KMS-11 (cell line): Measurements from ENCODE around the gene JAM3.

Experiments used
- H2AFZ ChIP-seq: fragments of 200-600 bp; sonication (generic); 2 replicates; pipeline ENCODE4 v1.6.1; 2016; ENCODE audit warnings: antibody characterized with exemption, mixed run types, low read depth
- H3K27ac ChIP-seq: fragments of 200-600 bp; sonication (generic); 2 replicates; pipeline ENCODE4 v1.6.1; 2016; ENCODE audit warnings: mild to moderate bottlenecking, mixed run types
- H3K27me3 ChIP-seq: fragments of 200-600 bp; sonication (generic); 2 replicates; pipeline ENCODE4 v1.6.1; 2017; ENCODE audit warnings: mild to moderate bottlenecking, low read depth, mixed run types, moderate library complexity; ENCODE audit not compliant: insufficient read depth
- H3K36me3 ChIP-seq: fragments of 200-600 bp; sonication (generic); 2 replicates; pipeline ENCODE4 v1.6.1; 2017; ENCODE audit warnings: mild to moderate bottlenecking, mixed run types; ENCODE audit not compliant: insufficient read depth
- H3K4me1 ChIP-seq: fragments of 200-600 bp; sonication (generic); 2 replicates; pipeline ENCODE4 v1.6.1; 2016; ENCODE audit warnings: mild to moderate bottlenecking, low read depth, mixed run types; ENCODE audit not compliant: poor library complexity, severe bottlenecking
- H3K4me2 ChIP-seq: fragments of 200-600 bp; sonication (generic); 2 replicates; pipeline ENCODE4 v1.7.0; 2016; ENCODE audit warnings: mild to moderate bottlenecking, mixed run types
- H3K4me3 ChIP-seq: fragments of 200-600 bp; sonication (generic); IDR thresholded peaks from 2 replicates; pipeline ENCODE4 v1.6.1; 2017; ENCODE audit warnings: low read depth, low read length, mixed read lengths; ENCODE audit not compliant: insufficient read depth
- H3K79me2 ChIP-seq: fragments of 200-600 bp; sonication (generic); 2 replicates; pipeline ENCODE4 v1.6.1; 2016; ENCODE audit warnings: low read depth, mixed run types; ENCODE audit not compliant: insufficient read depth
- H3K9ac ChIP-seq: fragments of 200-600 bp; sonication (generic); 2 replicates; pipeline ENCODE4 v1.6.1; 2016; ENCODE audit warnings: mild to moderate bottlenecking, mixed run types
- H4K20me1 ChIP-seq: fragments of 200-600 bp; sonication (generic); 2 replicates; pipeline ENCODE4 v1.6.1; 2016; ENCODE audit warnings: mild to moderate bottlenecking, mixed run types; ENCODE audit not compliant: insufficient read depth
- TF ChIP-seq, protein P1 (sequence below): fragments of 200-600 bp; sonication (generic); conservative IDR thresholded peaks from 2 replicates; pipeline ENCODE4 v1.6.1; 2017; ENCODE audit warnings: low read depth, mild to moderate bottlenecking, antibody characterized with exemption, low read length, moderate library complexity, mixed read lengths

JAM3 gene

DNA sequence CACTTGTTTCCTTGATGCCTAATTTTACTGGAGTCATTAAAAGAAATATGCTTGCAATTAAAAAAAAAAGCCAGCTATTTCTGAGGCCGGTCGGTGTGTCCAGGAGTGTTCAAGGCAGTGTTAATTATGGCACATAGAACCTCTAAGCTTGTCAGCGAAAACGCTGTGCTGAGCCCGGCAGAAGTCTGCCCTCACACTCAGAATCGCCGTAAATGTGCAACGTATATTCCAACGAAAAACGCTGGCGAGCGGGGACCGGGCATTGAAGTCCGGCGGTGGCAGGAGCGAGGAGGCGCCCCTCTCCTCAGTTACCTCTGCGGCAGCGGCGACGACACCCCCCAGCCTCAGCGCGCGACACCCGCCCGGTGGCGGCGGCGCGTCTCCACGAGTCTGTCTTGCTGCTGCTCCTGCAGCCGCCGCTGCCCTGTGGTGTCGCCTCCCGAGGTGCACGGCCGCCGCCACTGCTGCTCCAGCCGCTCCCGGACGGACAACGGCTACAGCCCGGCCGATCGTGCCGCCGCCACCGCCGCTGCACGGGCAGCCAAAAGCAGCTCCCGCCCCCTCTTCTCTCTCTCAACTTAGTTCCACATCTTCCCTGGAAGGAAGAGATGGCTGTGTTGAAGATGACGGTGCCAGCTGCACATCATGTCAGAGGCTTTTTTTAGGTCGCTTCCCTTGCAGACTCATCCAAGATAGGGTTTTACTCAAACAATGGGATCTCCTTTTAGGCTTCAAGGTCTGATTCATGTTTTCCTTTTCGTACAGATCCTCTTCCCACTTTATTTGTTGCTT is 56.0 kb downstream of the JAM3 start:
- Histone ChIP-seq H3K4me2 (no peak overlapping the region), H3K9ac (no peak overlapping the region), H3K27ac (no peak overlapping the region), H3K4me3 (no peak overlapping the region), H3K27me3 (no peaks in the 10 kb centered on the region), H4K20me1 (no peaks in the 10 kb centered on the region), H3K36me3 (no peaks in the 10 kb centered on the region), H3K79me2 (no peaks in the 10 kb centered on the region), H2AFZ (no peak overlapping the region), H3K4me1 (no peaks in the 10 kb centered on the region)
- TF ChIP-seq, protein P1, sequence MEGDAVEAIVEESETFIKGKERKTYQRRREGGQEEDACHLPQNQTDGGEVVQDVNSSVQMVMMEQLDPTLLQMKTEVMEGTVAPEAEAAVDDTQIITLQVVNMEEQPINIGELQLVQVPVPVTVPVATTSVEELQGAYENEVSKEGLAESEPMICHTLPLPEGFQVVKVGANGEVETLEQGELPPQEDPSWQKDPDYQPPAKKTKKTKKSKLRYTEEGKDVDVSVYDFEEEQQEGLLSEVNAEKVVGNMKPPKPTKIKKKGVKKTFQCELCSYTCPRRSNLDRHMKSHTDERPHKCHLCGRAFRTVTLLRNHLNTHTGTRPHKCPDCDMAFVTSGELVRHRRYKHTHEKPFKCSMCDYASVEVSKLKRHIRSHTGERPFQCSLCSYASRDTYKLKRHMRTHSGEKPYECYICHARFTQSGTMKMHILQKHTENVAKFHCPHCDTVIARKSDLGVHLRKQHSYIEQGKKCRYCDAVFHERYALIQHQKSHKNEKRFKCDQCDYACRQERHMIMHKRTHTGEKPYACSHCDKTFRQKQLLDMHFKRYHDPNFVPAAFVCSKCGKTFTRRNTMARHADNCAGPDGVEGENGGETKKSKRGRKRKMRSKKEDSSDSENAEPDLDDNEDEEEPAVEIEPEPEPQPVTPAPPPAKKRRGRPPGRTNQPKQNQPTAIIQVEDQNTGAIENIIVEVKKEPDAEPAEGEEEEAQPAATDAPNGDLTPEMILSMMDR, result no peak

DNA sequence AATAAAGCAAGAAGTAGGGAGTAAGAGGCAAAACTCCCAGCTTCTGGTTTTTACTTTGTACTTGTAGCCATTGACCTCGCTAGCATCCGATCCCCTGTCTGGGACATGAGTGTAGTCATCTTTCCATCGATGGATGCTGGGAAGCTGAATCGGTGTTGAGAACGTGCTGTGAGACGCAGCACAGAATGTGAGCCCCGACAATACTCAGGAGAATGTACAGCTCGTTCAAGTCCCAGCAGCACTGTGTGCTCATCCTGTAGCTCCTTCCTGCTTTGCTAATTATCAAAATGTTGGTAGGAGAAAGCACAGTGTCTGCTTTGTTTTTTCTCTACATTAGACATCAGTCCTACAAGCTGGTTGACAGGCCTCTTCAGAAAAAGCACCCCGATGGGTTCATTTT is 56.6 kb downstream of the JAM3 start:
- H3K4me3 ChIP-seq, result no peak overlapping the region
- H3K9ac ChIP-seq, result no peak overlapping the region
- H3K4me2 ChIP-seq, result no peak overlapping the region
- no peaks in the 10 kb centered on the region for H3K4me1 ChIP-seq
- H3K27ac ChIP-seq, result no peak overlapping the region
- no peak overlapping the region for H2AFZ ChIP-seq
- TF ChIP-seq, protein P1, result no peak
- no peaks in the 10 kb centered on the region for H4K20me1 ChIP-seq
- H3K79me2 ChIP-seq, result no peaks in the 10 kb centered on the region
- no peaks in the 10 kb centered on the region for H3K36me3 ChIP-seq
- H3K27me3 ChIP-seq, result no peaks in the 10 kb centered on the region

GRCh38 chr11:134126217-134126822 is 57.4 kb downstream of the JAM3 start:
- Histone ChIP-seq H4K20me1 (no peaks in the 10 kb centered on the region), H3K4me2 (no peak overlapping the region), H3K27ac (no peak overlapping the region), H3K79me2 (no peaks in the 10 kb centered on the region), H3K9ac (no peak overlapping the region), H2AFZ (no peak overlapping the region), H3K4me3 (no peak overlapping the region), H3K36me3 (no peaks in the 10 kb centered on the region), H3K4me1 (no peaks in the 10 kb centered on the region), H3K27me3 (no peaks in the 10 kb centered on the region)
- TF ChIP-seq, protein P1, result no peak

GRCh38 chr11:134131628-134132244 is 62.9 kb downstream of the JAM3 start:
- no peaks in the 10 kb centered on the region for H3K79me2 ChIP-seq
- H3K4me1 ChIP-seq, result no peaks in the 10 kb centered on the region
- no peak overlapping the region for H2AFZ ChIP-seq
- no peaks in the 10 kb centered on the region for H3K27me3 ChIP-seq
- no peaks in the 10 kb centered on the region for H3K36me3 ChIP-seq
- H3K4me3 ChIP-seq, result no peak overlapping the region
- H3K9ac ChIP-seq, result no peak overlapping the region
- no peak overlapping the region for H3K4me2 ChIP-seq
- no peak overlapping the region for H3K27ac ChIP-seq
- no peaks in the 10 kb centered on the region for H4K20me1 ChIP-seq
- TF ChIP-seq, protein P1, result no peak
